Thyroid gland (tissue), 4 donors: ENCODE measurements around the gene SHROOM3. TPM values are rescaled to one million over a fixed set of nuclear protein-coding genes. Genes with fewer than 3 reads are reported as not detected.

Experiments used
- DNase-seq, 2 donors: peaks; one replicate each; pipeline ENCODE4 v3.0.0-alpha.2; 2019
- H3K27ac ChIP-seq, 3 donors: fragments of 200-600 bp; sonication (generic); 1 replicate in 2 of 3; 2 replicates in 1 of 3; pipeline ENCODE4 v1.5.1; 2016 to 2019; ENCODE audit warnings: mild to moderate bottlenecking in 1 of 3, moderate library complexity in 1 of 3
- H3K27me3 ChIP-seq: fragments of 200-600 bp; sonication (generic); one replicate; pipeline ENCODE4 v1.5.1; 2019
- H3K36me3 ChIP-seq, 2 donors: fragments of 200-600 bp; sonication (generic); one replicate each; pipeline ENCODE4 v1.5.1; 2016 to 2019
- H3K4me1 ChIP-seq, 2 donors: fragments of 200-600 bp; sonication (generic); one replicate each; pipeline ENCODE4 v1.5.1; 2017 to 2019
- H3K4me3 ChIP-seq, 3 donors: fragments of 200-600 bp; sonication (generic); replicated peaks in 1 of 3; 1 replicate in 2 of 3; 2 replicates in 1 of 3; pipeline ENCODE4 v1.5.1; 2016; ENCODE audit warnings: mild to moderate bottlenecking in 1 of 3
- H3K9me3 ChIP-seq: fragments of 200-600 bp; sonication (generic); one replicate; pipeline ENCODE4 v1.5.1; 2017
- CTCF ChIP-seq, 6 experiments: fragments of 200-600 bp in 3 of 6; fragments of 450-650 bp in 3 of 6; sonication (generic) in 3 of 6; IDR thresholded peaks; one replicate each; pipeline ENCODE4 v1.5.1; 2016 to 2019; ENCODE audit warnings: antibody characterized with exemption in 6 of 6, mild to moderate bottlenecking in 2 of 6, inconsistent platforms in 1 of 6, moderate library complexity in 1 of 6
- POLR2A ChIP-seq, 2 donors: fragments of 450-650 bp; IDR thresholded peaks; one replicate each; pipeline ENCODE4 v1.6.1; 2017; ENCODE audit warnings: antibody characterized with exemption in 2 of 2, mild to moderate bottlenecking in 2 of 2, moderate library complexity in 1 of 2
- WGBS, 2 donors: methylation state at CpG; one replicate each; pipeline ENCODE4 v1.1.5; 2017; 5-methylcytosine and 5-hydroxymethylcytosine counted together
- intact Hi-C: fragments of 100-400 bp; cut with DNase I; formaldehyde crosslinking; loops from one replicate; pipeline ENCODE4 v1.15.1; 2023
- total RNA-seq, 4 donors: library from RNA; depleted of rRNA; stranded (reverse); fragments of >200 nt; gene quantifications; one replicate each; pipeline ENCODE4 v1.2.3, GENCODE V29; 2016

Gene SHROOM3
- total RNA-seq, 4 donors from 2014 or later, result 41.7 to 77.8 (median 62.0) TPM

DNA sequence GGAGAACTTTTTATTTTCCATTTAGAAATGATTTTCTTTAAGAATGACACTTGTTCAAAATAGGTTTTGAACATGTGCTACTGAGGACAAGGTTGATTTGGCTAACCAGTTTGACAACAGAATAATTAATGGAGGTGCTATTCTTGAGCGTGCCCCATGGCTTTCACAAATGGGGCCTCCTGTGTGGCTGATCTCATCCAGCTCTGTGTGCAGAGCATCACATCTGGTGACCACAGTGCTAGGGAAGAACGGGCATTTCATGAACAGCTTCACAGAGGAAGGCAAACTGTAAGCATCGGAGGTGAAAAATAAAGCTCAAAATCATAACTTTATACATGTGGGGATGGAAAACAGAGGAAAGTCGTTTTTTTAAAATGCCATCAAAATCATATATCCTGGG lies 314.3 kb downstream of the SHROOM3 start:
- 88 to 93% methylated on average over 4 of the region's 4 CpGs for WGBS, 2 donors
- intact Hi-C loops, result no loop called here

DNA sequence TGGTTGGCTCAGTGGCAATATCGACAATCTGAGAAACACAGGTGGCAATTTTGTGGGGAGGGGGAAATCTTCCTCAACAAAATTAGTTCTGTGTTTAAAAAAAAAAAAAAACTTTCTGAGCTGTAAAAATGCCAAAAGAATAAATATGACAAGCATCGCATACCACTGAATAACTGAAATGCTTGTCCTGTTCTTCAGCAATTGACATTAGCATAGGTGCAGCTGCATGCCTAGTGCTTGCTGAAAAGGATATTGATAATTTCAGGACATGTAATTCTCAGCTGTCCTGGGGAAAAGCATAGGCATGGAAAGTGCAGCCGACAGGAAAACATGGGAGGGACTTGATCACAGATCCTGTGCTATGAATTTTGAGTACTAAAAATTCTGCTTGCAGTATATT lies 315.7 kb downstream of the SHROOM3 start:
- peaks cover 0 to 5% of the 10 kb centered on the region in 2 donors for H3K36me3 ChIP-seq
- H3K9me3 ChIP-seq, result no peaks in the 10 kb centered on the region
- WGBS, 2 donors, result 90% methylated on average over 3 of the region's 3 CpGs
- intact Hi-C loops, result loop anchor here (10.0 kb wide), 2 partner anchors 236 to 306 kb away; no protein-coding TSS in a partner anchor
- H3K27me3 ChIP-seq, result no peaks in the 10 kb centered on the region
- no peak overlapping the region for H3K4me3 ChIP-seq
- no peak for DNase-seq
- H3K4me1 ChIP-seq, result peaks cover 0 to 9% of the 10 kb centered on the region in 2 donors
- no peak for TF ChIP-seq POLR2A (IDR thresholded peaks at IDR 0.05)
- no peak for TF ChIP-seq CTCF (IDR thresholded peaks at IDR 0.05)
- H3K27ac ChIP-seq, result no peak overlapping the region

More for the DNA sequence above, 314.3 kb downstream of the SHROOM3 start:
- Histone ChIP-seq H3K4me1 (peaks cover 0 to 9% of the 10 kb centered on the region in 2 donors), H3K27ac (no peak overlapping the region), H3K4me3 (no peak overlapping the region), H3K9me3 (no peaks in the 10 kb centered on the region), H3K27me3 (no peaks in the 10 kb centered on the region), H3K36me3 (no peaks in the 10 kb centered on the region)
- TF ChIP-seq POLR2A (IDR thresholded peaks at IDR 0.05) (no peak), CTCF (IDR thresholded peaks at IDR 0.05) (no peak)
- DNase-seq, result no peak

GRCh38 chr4:76751612-76752343 lies 316.7 kb downstream of the SHROOM3 start:
- Histone ChIP-seq H3K27ac (no peak overlapping the region), H3K9me3 (no peaks in the 10 kb centered on the region), H3K4me3 (no peak overlapping the region), H3K4me1 (peaks cover 0 to 9% of the 10 kb centered on the region in 2 donors), H3K27me3 (no peaks in the 10 kb centered on the region), H3K36me3 (peaks cover 0 to 5% of the 10 kb centered on the region in 2 donors)
- TF ChIP-seq CTCF (IDR thresholded peaks at IDR 0.05) (no peak), POLR2A (IDR thresholded peaks at IDR 0.05) (no peak)
- intact Hi-C loops, result loop anchor here (10.0 kb wide), 2 partner anchors 237 to 307 kb away; no protein-coding TSS in a partner anchor
- DNase-seq, result no peak
- 91 to 93% methylated on average over 3 of the region's 3 CpGs for WGBS, 2 donors

DNA sequence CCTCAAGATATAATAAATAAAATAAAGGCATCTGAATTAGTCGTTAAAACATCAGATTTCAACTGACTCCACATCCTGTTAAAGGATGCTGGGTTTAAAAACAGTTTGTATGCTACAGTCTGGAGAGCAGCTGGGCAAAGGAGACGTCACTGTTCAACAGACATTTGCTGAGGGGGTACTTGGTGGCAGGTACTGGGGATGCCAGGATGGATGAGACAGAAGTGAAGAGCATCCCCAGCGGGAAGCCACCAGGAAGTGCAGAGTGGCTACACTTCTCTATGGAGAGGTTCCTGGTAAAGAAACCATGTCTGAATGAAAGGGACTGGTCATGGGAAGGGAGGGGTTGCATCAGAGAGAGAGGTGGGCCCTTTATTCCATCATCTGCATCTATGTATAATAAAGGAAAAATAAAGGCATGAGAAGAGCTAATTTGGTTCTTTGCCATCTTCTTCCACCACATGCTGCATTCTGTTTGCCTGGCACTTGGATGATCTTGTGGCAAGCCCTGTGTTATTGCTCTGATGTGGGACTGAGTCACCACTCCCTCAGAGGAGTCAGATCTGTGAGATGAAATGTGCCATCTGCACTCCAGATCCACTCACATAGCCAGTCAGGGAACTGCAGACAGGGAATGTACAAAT lies 318.0 kb downstream of the SHROOM3 start:
- TF ChIP-seq POLR2A (IDR thresholded peaks at IDR 0.05) (no peak), CTCF (IDR thresholded peaks at IDR 0.05) (no peak)
- H3K4me3 ChIP-seq, result no peak overlapping the region
- H3K27me3 ChIP-seq, result no peaks in the 10 kb centered on the region
- DNase-seq, result no peak
- no peaks in the 10 kb centered on the region for H3K9me3 ChIP-seq
- peaks cover 0 to 9% of the 10 kb centered on the region in 2 donors for H3K4me1 ChIP-seq
- no peak overlapping the region for H3K27ac ChIP-seq
- peaks cover 0 to 5% of the 10 kb centered on the region in 2 donors for H3K36me3 ChIP-seq
- intact Hi-C loops, result loop anchor here (10.0 kb wide), 2 partner anchors 238 to 308 kb away; no protein-coding TSS in a partner anchor
- WGBS, 2 donors, result 59 to 67% methylated on average over 3 of the region's 3 CpGs

DNA sequence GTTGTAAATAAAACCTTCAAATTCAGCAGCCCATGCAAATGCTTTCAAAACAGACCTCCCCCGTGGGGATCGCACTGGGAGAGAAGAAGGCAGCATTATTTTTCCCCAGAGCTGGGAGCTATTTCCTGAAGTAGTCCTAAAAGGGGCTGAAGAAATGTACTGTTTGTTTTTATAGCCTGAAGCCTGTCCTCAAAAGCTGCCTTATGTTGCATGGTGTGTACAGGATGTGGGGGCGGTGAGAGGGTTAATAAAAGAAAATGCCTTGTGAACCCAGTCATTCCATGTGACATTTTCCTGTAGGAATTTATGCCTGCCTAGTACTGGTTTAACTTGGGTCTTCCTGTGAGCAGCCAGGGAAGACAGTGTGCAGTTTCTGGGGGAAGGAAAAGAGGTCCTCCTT lies 318.8 kb downstream of the SHROOM3 start:
- peaks cover 0 to 9% of the 10 kb centered on the region in 2 donors for H3K4me1 ChIP-seq
- TF ChIP-seq CTCF (IDR thresholded peaks at IDR 0.05) (no peak), POLR2A (IDR thresholded peaks at IDR 0.05) (no peak)
- H3K36me3 ChIP-seq, result peaks cover 0 to 5% of the 10 kb centered on the region in 2 donors
- no peaks in the 10 kb centered on the region for H3K9me3 ChIP-seq
- intact Hi-C loops, result loop anchor here (10.0 kb wide), 2 partner anchors 239 to 309 kb away; no protein-coding TSS in a partner anchor
- no peak overlapping the region for H3K4me3 ChIP-seq
- no peak for DNase-seq
- WGBS, 2 donors, result 30 to 48% methylated on average over 3 of the region's 3 CpGs
- H3K27ac ChIP-seq, result no peak overlapping the region
- no peaks in the 10 kb centered on the region for H3K27me3 ChIP-seq
